Measurements from ENCODE around the gene SDHA.
"Not testable (repeated sequence)": the region's sequence is repeated elsewhere in the genome, so short reads cannot be mapped to it uniquely, and the experiment has no call there.

DNA sequence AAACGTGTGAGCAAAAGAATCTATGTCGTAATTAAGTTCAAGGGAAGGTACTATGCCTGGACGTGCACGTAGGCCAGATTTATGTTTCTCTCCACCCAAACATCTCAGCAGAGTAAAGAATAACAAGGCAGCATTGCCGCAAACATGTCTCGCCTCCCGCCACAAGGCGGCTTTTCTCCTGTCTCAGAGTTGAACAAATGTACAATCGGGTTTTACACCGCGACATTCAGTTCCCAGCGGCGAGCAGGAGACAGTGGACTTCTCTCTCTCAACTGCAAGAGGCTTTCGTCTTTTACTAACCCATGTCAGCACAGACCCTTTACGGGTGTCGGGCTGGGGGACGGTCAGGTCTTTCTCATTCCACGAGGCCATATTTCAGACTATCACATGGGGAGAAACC is 21.1 kb upstream of the SDHA start:
- TF ChIP-seq, protein P1, sequence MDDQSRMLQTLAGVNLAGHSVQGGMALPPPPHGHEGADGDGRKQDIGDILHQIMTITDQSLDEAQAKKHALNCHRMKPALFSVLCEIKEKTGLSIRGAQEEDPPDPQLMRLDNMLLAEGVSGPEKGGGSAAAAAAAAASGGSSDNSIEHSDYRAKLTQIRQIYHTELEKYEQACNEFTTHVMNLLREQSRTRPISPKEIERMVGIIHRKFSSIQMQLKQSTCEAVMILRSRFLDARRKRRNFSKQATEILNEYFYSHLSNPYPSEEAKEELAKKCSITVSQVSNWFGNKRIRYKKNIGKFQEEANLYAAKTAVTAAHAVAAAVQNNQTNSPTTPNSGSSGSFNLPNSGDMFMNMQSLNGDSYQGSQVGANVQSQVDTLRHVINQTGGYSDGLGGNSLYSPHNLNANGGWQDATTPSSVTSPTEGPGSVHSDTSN (CRISPR knock-in tag; IDR thresholded peaks at IDR 0.05) = not testable (repeated sequence)
- TF ChIP-seq ZNF558 (tag by site-specific recombination; IDR thresholded peaks at IDR 0.05); ZNF292 (tag by site-specific recombination; IDR thresholded peaks at IDR 0.05; ENCODE audit: borderline replicate concordance, low read depth): not testable (repeated sequence)
- TF ChIP-seq, protein P2, sequence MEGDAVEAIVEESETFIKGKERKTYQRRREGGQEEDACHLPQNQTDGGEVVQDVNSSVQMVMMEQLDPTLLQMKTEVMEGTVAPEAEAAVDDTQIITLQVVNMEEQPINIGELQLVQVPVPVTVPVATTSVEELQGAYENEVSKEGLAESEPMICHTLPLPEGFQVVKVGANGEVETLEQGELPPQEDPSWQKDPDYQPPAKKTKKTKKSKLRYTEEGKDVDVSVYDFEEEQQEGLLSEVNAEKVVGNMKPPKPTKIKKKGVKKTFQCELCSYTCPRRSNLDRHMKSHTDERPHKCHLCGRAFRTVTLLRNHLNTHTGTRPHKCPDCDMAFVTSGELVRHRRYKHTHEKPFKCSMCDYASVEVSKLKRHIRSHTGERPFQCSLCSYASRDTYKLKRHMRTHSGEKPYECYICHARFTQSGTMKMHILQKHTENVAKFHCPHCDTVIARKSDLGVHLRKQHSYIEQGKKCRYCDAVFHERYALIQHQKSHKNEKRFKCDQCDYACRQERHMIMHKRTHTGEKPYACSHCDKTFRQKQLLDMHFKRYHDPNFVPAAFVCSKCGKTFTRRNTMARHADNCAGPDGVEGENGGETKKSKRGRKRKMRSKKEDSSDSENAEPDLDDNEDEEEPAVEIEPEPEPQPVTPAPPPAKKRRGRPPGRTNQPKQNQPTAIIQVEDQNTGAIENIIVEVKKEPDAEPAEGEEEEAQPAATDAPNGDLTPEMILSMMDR (tag by site-specific recombination; IDR thresholded peaks at IDR 0.05) = not testable (repeated sequence)
- TF ChIP-seq, protein P3, sequence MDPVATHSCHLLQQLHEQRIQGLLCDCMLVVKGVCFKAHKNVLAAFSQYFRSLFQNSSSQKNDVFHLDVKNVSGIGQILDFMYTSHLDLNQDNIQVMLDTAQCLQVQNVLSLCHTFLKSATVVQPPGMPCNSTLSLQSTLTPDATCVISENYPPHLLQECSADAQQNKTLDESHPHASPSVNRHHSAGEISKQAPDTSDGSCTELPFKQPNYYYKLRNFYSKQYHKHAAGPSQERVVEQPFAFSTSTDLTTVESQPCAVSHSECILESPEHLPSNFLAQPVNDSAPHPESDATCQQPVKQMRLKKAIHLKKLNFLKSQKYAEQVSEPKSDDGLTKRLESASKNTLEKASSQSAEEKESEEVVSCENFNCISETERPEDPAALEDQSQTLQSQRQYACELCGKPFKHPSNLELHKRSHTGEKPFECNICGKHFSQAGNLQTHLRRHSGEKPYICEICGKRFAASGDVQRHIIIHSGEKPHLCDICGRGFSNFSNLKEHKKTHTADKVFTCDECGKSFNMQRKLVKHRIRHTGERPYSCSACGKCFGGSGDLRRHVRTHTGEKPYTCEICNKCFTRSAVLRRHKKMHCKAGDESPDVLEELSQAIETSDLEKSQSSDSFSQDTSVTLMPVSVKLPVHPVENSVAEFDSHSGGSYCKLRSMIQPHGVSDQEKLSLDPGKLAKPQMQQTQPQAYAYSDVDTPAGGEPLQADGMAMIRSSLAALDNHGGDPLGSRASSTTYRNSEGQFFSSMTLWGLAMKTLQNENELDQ (tag by site-specific recombination; IDR thresholded peaks at IDR 0.05; ENCODE audit: low read depth) = not testable (repeated sequence)
